Psoas muscle (tissue), 8 donors: ENCODE results near the gene NHEJ1. TPM values are rescaled to one million over a fixed set of nuclear protein-coding genes. Genes with fewer than 3 reads are reported as not detected.
A peak's percentile ranks its signal among the peaks of the same experiment; 100 is the strongest.

Experiments
- ATAC-seq, 4 donors: fragments of 200-7000 bp; cut with Tn5 transposase; one replicate each; pipeline ENCODE4 v1.9.1; 2020; ENCODE audit warnings: moderate library complexity in 3 of 4, mild to moderate bottlenecking in 2 of 4
- DNase-seq, 2 donors: peaks; one replicate each; pipeline ENCODE4 v3.0.0-alpha.2; 2020
- H3K27ac ChIP-seq: fragments of 200-600 bp; one replicate; pipeline ENCODE4 v1.8.0; 2022
- H3K27me3 ChIP-seq, 3 donors: fragments of 200-600 bp in 1 of 3; one replicate each; pipeline versions ENCODE4 v1.6.1 to v1.8.0; 2013 to 2022; ENCODE audit warnings: low read length in 2 of 3, mild to moderate bottlenecking in 2 of 3, moderate library complexity in 1 of 3; ENCODE audit not compliant: insufficient read depth in 3 of 3
- H3K36me3 ChIP-seq, 2 donors: fragments of 200-600 bp in 1 of 2; one replicate each; pipeline versions ENCODE4 v1.6.1 to v1.8.0; 2013 to 2022; ENCODE audit warnings: low read depth in 1 of 2, mild to moderate bottlenecking in 1 of 2, moderate library complexity in 1 of 2; ENCODE audit not compliant: insufficient read depth in 1 of 2
- H3K4me1 ChIP-seq: fragments of 200-600 bp; one replicate; pipeline ENCODE4 v1.8.0; 2022
- H3K4me3 ChIP-seq: fragments of 200-600 bp; one replicate; pipeline ENCODE4 v1.8.0; 2022; ENCODE audit warnings: mild to moderate bottlenecking
- H3K9me3 ChIP-seq: fragments of 200-600 bp; one replicate; pipeline ENCODE4 v1.8.0; 2022
- CTCF ChIP-seq: fragments of 200-600 bp; IDR thresholded peaks from one replicate; pipeline ENCODE4 v1.8.0; 2022; ENCODE audit warnings: antibody characterized with exemption
- WGBS, 3 donors: extraction: QIAGEN DNeasy Blood & Tissue Kit; methylation state at CpG; one replicate each; pipeline versions ENCODE4 v1.1.6 to v1.1.7; 2013; 5-methylcytosine and 5-hydroxymethylcytosine counted together
- intact Hi-C, 2 donors: fragments of 100-400 bp; cut with DNase I; formaldehyde crosslinking; loops; one replicate each; pipeline versions ENCODE4 v1.11.0 to v1.14.2; 2022
- polyA plus RNA-seq, 3 donors: library from polyadenylated mRNA; stranded (reverse); fragments of 200-250 nt; gene quantifications; one replicate each; pipeline ENCODE4 v1.2.3, GENCODE V29; 2013
- total RNA-seq, 4 donors: library from RNA; stranded (reverse); fragmentation: NEBNext Ultra II Directional in 2 of 4; extraction: Animal tissue kit (Norgen Biotek cat#: 25700) in 2 of 4; gene quantifications; one replicate each; pipeline versions ENCODE4 v1.2.1 to v1.2.4, GENCODE V29; 2021 to 2023
- donor health status: healthy with polysubstance abuse.
- donor health status: DM: no; HTN: no; CAD: no; lungs with moderate emphysema.
- donor health status: Bipolar disorder and iron deficiency.
- donor health status: healthy.
- donor health status: DM: yes; HTN: yes; CAD: no.
- donor health status: DM: no; HTN: no; CAD: no.
- donor health status: DM: no; HTN: no; CAD: no.
- donor health status: DM: yes; HTN: yes; CAD: no.

NHEJ1 gene
- total and polyA plus RNA-seq, 7 donors: 10.7 to 20.5 (median 14.4) TPM

- TF ChIP-seq CTCF: peak; percentile 97
- Histone ChIP-seq H3K27me3 (peaks cover 0 to 40% (median 0%) of the 10 kb centered on the region in 3 donors), H3K4me1 (no peaks in the 10 kb centered on the region), H3K4me3 (no peak overlapping the region), H3K9me3 (no peaks in the 10 kb centered on the region), H3K36me3 (no peaks in the 10 kb centered on the region), H3K27ac (no peak overlapping the region)
- 37 to 42% (median 39%) methylated on average over 9 of the region's 9 CpGs for WGBS, 3 donors
- ATAC-seq (peak; percentile 83 to 95 (median 92)), DNase-seq (peak; percentile 81 to 86)
- intact Hi-C loops: loop anchor here in 1 of 2 donors (5.0 kb wide), 1 partner anchor 123 kb away; no protein-coding TSS in a partner anchor
Observed at GRCh38 chr2:219029829-219030165, 130.8 kb downstream of the NHEJ1 start.

DNA sequence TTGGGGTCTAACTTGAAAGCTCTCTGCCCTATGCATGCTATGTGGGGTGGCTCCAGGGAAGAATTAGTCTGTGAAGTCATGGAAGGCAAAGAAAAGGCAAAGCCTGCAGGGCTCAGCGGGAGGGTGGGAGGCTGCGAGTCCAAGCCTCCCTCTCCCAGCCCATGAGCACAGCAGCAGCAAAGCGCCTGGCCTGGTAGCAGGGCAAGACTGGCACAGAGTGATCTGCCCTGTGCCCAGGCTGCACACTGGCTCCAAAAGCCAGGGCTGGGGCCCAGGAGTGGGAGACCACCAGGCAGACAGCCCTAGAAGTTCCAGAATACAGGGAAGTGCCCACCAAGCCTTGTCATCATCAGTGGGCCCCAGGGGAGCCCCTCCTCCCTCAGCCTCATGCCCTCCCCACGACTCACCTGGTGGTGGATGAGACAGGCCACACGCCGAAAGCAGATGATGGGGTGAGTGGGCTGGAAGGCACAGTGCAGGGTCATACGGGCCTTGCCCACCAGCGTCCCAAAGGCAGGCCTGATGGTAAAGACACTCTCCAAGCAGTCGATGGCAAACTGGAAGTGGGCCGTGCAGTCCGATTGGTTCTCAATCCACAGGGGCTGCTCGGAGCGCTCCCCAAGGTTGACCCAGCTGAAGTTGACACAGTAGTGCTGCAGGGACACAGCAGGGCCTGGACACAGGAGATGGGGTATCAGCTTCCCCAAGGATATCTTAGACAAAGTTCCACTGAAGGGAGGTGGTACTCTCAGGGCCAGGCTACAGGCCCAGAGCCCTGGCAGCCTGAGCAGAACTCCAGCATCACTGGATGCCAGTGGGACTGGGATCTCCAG, 131.4 kb downstream of the NHEJ1 start:
- H3K27me3 ChIP-seq: peaks cover 0 to 40% (median 0%) of the 10 kb centered on the region in 3 donors
- no peak overlapping the region for H3K4me3 ChIP-seq
- H3K9me3 ChIP-seq: no peaks in the 10 kb centered on the region
- peak in 3 of 4 donors; percentile 4 to 15 (median 7) for ATAC-seq
- no peak overlapping the region for H3K27ac ChIP-seq
- no peaks in the 10 kb centered on the region for H3K4me1 ChIP-seq
- no peak for DNase-seq
- intact Hi-C loops: loop anchor here in 1 of 2 donors (5.0 kb wide), 1 partner anchor 123 kb away; no protein-coding TSS in a partner anchor
- H3K36me3 ChIP-seq: no peaks in the 10 kb centered on the region
- no peak for TF ChIP-seq CTCF
- 74 to 75% (median 75%) methylated on average over 13 of the region's 13 CpGs for WGBS, 3 donors

DNA sequence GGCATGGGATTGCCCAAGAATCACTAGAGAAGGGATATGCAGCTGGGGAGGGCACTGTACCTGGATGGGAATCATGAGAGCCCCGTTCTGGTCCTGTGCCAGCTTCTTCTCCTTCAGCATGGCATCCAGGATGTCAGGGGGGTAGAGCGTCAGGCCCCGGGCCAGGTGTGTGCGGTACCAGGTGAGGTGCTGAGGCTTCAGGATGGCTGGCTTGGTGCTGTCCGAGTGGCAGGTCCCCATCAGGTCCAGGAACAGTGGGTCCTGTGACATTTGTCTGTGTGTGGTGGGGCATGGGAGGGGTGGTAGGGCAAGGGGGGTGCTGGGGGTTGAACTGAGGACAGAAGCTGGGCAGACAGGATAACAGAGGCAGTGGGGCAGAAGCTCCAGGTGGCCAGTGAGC, 132.5 kb downstream of the NHEJ1 start:
- peaks cover 0 to 30% (median 0%) of the 10 kb centered on the region in 3 donors for H3K27me3 ChIP-seq
- intact Hi-C loops: loop anchor here in 1 of 2 donors (5.0 kb wide), 1 partner anchor 124 kb away; no protein-coding TSS in a partner anchor
- 67 to 73% (median 71%) methylated on average over 5 of the region's 5 CpGs for WGBS, 3 donors

DNA sequence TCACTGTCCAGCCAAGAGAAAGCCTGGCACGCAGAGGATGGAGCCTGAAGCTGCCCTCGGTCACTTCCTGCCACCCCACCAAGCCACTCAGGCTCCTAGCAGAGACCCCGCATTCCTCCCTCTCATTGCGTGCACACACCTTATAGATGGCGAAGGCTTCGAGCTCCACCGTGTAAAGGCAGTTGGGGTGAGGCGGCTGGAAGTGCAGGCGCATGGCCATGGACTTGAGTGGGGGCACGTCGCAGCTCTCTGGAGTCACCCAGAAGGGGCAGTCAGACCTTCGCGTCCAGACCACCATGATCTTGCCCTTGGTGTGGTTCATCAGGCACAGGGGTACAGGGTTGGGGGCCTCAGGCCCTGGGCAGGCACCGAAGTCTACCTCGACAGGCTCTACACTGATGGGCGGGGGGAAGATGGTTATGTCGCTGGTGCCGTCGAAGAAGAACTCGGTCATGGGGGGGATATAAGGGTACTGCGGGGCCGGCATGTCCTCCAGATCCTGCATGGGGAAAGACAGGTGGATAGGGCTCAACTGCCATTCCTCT, 133.0 kb downstream of the NHEJ1 start:
- no peak for ATAC-seq
- H3K27ac ChIP-seq: no peak overlapping the region
- TF ChIP-seq CTCF: no peak
- no peak overlapping the region for H3K4me3 ChIP-seq
- H3K4me1 ChIP-seq: no peaks in the 10 kb centered on the region
- no peaks in the 10 kb centered on the region for H3K36me3 ChIP-seq
- H3K9me3 ChIP-seq: no peaks in the 10 kb centered on the region
- peaks cover 0 to 24% (median 0%) of the 10 kb centered on the region in 3 donors for H3K27me3 ChIP-seq
- intact Hi-C loops: loop anchor here in 1 of 2 donors (5.0 kb wide), 1 partner anchor 125 kb away; no protein-coding TSS in a partner anchor
- peak in 1 of 2 donors; percentile 39 for DNase-seq
- 85 to 87% (median 87%) methylated on average over 22 of the region's 22 CpGs for WGBS, 3 donors

More for the DNA sequence above, 132.5 kb downstream of the NHEJ1 start:
- TF ChIP-seq CTCF: no peak
- Histone ChIP-seq H3K4me1 (no peaks in the 10 kb centered on the region), H3K4me3 (no peak overlapping the region), H3K27ac (no peak overlapping the region), H3K9me3 (no peaks in the 10 kb centered on the region), H3K36me3 (no peaks in the 10 kb centered on the region)
- ATAC-seq (no peak), DNase-seq (no peak)
